Chondrocyte (in vitro differentiated cells): ENCODE results near the gene POU2F1. TPM values are rescaled to one million over a fixed set of nuclear protein-coding genes. Genes with fewer than 3 reads are reported as not detected.

ENCODE experiments used
- DNase-seq: peaks from one replicate; pipeline ENCODE4 v3.0.0; 2021; ENCODE audit warnings: mixed read lengths, low spot score
- H3K27ac Mint-ChIP-seq: one replicate; pipeline ENCODE4 v1.8.0; 2021; ENCODE audit warnings: mild to moderate bottlenecking, moderate library complexity, mixed read lengths; ENCODE audit not compliant: unreplicated experiment
- H3K27me3 Mint-ChIP-seq: 2 replicates; pipeline ENCODE4 v1.8.0; 2021; ENCODE audit warnings: low read depth, mixed read lengths
- H3K36me3 Mint-ChIP-seq: 2 replicates; pipeline ENCODE4 v1.8.0; 2021; ENCODE audit warnings: low read depth, mixed read lengths
- H3K4me1 Mint-ChIP-seq: 2 replicates; pipeline ENCODE4 v1.8.0; 2021; ENCODE audit warnings: low read depth, mild to moderate bottlenecking, mixed read lengths
- H3K4me3 Mint-ChIP-seq: one replicate; pipeline ENCODE4 v1.8.0; 2021; ENCODE audit warnings: mild to moderate bottlenecking, moderate library complexity, mixed read lengths; ENCODE audit not compliant: unreplicated experiment
- H3K9me3 Mint-ChIP-seq: 2 replicates; pipeline ENCODE4 v1.8.0; 2021; ENCODE audit warnings: low read depth, mixed read lengths
- CTCF ChIP-seq: fragments of 200-600 bp; sonication (generic); IDR thresholded peaks from 2 replicates; pipeline ENCODE4 v1.5.0; 2021; ENCODE audit warnings: antibody characterized with exemption, mild to moderate bottlenecking, moderate library complexity
- total RNA-seq: library from RNA; stranded (reverse); gene quantifications from 3 replicates; pipeline ENCODE4 v1.2.1, GENCODE V29; 2021

POU2F1 gene
- total RNA-seq, 1 donor from 2014 or later = 13.2 TPM

- Mint-ChIP-seq H3K36me3 (no peaks in the 10 kb centered on the region), H3K27ac (no peak overlapping the region), H3K9me3 (no peaks in the 10 kb centered on the region), H3K27me3 (peaks cover 8% of the 10 kb centered on the region), H3K4me3 (no peak overlapping the region), H3K4me1 (no peaks in the 10 kb centered on the region)
- no peak for TF ChIP-seq CTCF
- DNase-seq = no peak
Observed at GRCh38 chr1:167447521-167448136, 226.9 kb downstream of the POU2F1 start.

DNA sequence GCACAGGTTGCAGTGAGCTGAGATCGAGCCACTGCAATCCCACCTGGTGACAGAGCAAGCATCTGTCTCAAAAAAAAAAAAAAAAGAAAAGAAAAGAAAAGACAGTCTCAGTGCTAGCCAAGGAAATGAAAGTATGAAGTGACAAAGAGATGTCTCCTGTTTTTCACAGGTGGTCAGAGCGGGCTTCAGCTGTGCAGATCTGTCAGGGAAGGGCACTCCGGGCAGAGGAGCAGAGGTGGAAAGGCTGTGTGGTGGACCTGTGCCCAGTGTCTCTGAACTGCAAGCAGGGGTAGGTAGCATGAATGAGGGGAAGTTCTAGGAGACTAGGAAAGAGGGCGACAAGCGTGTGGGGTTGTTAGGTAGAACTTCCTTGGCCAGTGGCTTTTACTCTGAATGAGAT lies 230.2 kb downstream of the POU2F1 start:
- Mint-ChIP-seq H3K4me1 (peaks cover 4% of the 10 kb centered on the region), H3K9me3 (no peaks in the 10 kb centered on the region), H3K27ac (no peak overlapping the region), H3K4me3 (no peak overlapping the region), H3K36me3 (no peaks in the 10 kb centered on the region), H3K27me3 (peaks cover 4% of the 10 kb centered on the region)
- TF ChIP-seq CTCF = no peak
- DNase-seq = no peak

DNA sequence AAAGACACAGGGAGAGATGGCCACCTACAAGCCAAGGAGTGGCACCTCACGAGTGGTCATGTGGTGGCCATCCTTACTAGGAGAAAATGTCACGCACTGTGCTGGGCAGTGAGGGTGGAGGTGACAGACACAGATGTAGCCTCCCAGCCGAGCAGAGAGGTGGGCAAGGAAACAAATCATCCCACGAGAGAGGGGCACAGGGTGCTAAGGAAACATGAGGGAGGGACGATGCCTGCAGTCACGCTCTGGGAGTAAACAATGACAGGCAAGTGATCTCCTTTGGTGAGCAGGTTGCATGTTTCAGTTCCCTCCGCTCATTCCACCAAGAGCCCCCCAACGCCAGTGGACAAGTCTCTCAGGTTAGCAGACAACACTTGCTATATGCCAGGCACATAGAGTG lies 231.8 kb downstream of the POU2F1 start:
- peaks cover 8% of the 10 kb centered on the region for H3K4me1 Mint-ChIP-seq
- no peaks in the 10 kb centered on the region for H3K9me3 Mint-ChIP-seq
- H3K4me3 Mint-ChIP-seq = no peak overlapping the region
- no peak for TF ChIP-seq CTCF
- H3K27me3 Mint-ChIP-seq = peaks cover 2% of the 10 kb centered on the region
- H3K27ac Mint-ChIP-seq = no peak overlapping the region
- no peak for DNase-seq
- no peaks in the 10 kb centered on the region for H3K36me3 Mint-ChIP-seq

DNA sequence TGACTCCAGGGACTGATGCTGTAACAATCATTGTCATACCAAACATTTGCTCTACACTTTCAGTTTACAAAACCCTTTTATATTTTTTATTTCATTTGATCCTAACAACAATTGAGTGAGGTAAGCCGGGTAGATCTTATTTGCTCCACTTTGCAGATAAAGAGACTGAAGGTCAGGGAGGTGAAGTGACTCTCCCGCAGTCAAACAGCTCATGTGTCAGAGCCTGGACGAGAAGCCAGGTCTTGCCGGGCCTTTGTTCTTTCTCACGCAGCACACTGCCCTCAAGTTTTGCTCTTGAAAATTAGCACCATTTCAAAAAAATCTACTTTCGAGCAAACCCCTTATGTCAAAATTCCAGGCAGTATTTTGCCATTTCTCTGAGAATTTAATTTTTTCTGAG lies 232.4 kb downstream of the POU2F1 start:
- peaks cover 8% of the 10 kb centered on the region for H3K4me1 Mint-ChIP-seq
- H3K9me3 Mint-ChIP-seq = no peaks in the 10 kb centered on the region
- H3K27me3 Mint-ChIP-seq = peaks cover 2% of the 10 kb centered on the region
- H3K27ac Mint-ChIP-seq = no peak overlapping the region
- no peaks in the 10 kb centered on the region for H3K36me3 Mint-ChIP-seq
- TF ChIP-seq CTCF = no peak
- no peak for DNase-seq
- H3K4me3 Mint-ChIP-seq = no peak overlapping the region

- Mint-ChIP-seq H3K27me3 (peaks cover 2% of the 10 kb centered on the region), H3K36me3 (no peaks in the 10 kb centered on the region), H3K4me3 (peak overlapping the region; percentile 72), H3K4me1 (peaks cover 8% of the 10 kb centered on the region), H3K27ac (no peak overlapping the region), H3K9me3 (no peaks in the 10 kb centered on the region)
- TF ChIP-seq CTCF = no peak
- no peak for DNase-seq
Observed at GRCh38 chr1:167454304-167454893, 233.7 kb downstream of the POU2F1 start.
